ENCODE results near the gene TMEM33.
"Not testable (repeated sequence)": the region's sequence is repeated elsewhere in the genome, so short reads cannot be mapped to it uniquely, and the experiment has no call there.

TMEM33 gene

GRCh38 chr4:41934901-41935651 lies at the start of gene TMEM33:
Gene TMEM33, plus strand, starts transcription at chr4:41935429. Its CDS starts 56 bp downstream, at chr4:41935485.
- peak; percentile 78 to 84 for DNase-seq

- no peak for DNase-seq
These were observed 49.8 kb upstream of the TMEM33 start for GRCh38 chr4:41885456-41885855.

GRCh38 chr4:41887277-41887676 lies 48.0 kb upstream of the TMEM33 start:
- DNase-seq, result no peak

GRCh38 chr4:41887821-41888686 lies 47.2 kb upstream of the TMEM33 start:
- peak; percentile 18 to 48 for DNase-seq

- DNase-seq, result no peak
These were observed 46.5 kb upstream of the TMEM33 start for GRCh38 chr4:41888687-41889074.

- DNase-seq, result no peak
These were observed 45.9 kb upstream of the TMEM33 start for GRCh38 chr4:41889317-41889716.

GRCh38 chr4:41890085-41890484 lies 45.1 kb upstream of the TMEM33 start:
- no peak for DNase-seq

GRCh38 chr4:41896648-41897047 lies 38.6 kb upstream of the TMEM33 start:
- no peak for DNase-seq

GRCh38 chr4:41897698-41898097 lies 37.5 kb upstream of the TMEM33 start:
- DNase-seq, result no peak

- DNase-seq, result not testable (repeated sequence)
These were observed 26.1 kb upstream of the TMEM33 start for GRCh38 chr4:41909136-41909535.

GRCh38 chr4:41912546-41912945 lies 22.7 kb upstream of the TMEM33 start:
- no peak for DNase-seq

- no peak for DNase-seq
These were observed 21.7 kb upstream of the TMEM33 start for GRCh38 chr4:41913509-41913908.

- no peak for DNase-seq
These were observed 17.0 kb upstream of the TMEM33 start for GRCh38 chr4:41918278-41918677.

- not testable (repeated sequence) for DNase-seq
These were observed 14.8 kb upstream of the TMEM33 start for GRCh38 chr4:41920416-41920815.

- no peak for DNase-seq
These were observed 13.8 kb upstream of the TMEM33 start for GRCh38 chr4:41921476-41921875.

GRCh38 chr4:41927796-41928499 lies 7.3 kb upstream of the TMEM33 start:
- DNase-seq, result no peak

- DNase-seq, result no peak
These were observed 4.9 kb upstream of the TMEM33 start for GRCh38 chr4:41930139-41930831.

GRCh38 chr4:41932988-41933387 lies 2.2 kb upstream of the TMEM33 start:
- no peak for DNase-seq

GRCh38 chr4:41933997-41934503 lies 1.2 kb upstream of the TMEM33 start:
- DNase-seq, result peak; percentile 19 to 61

GRCh38 chr4:41934514-41934900 lies 722 bp upstream of the TMEM33 start:
- peak in 1 of 2 donors; percentile 3 for DNase-seq

- no peak for DNase-seq
These were observed 408 bp downstream of the TMEM33 start for GRCh38 chr4:41935652-41936021.

- DNase-seq, result no peak
These were observed 3.9 kb downstream of the TMEM33 start for GRCh38 chr4:41939016-41939626.
